SK-N-SH (cell line): ENCODE measurements around the gene RAB19. TPM values are rescaled to one million over a fixed set of nuclear protein-coding genes. Genes with fewer than 3 reads are reported as not detected.

Experiments used
- CTCF ChIA-PET: fragments of 300-600, 350-600 bp; formaldehyde crosslinking; extraction: SDS; loops from one replicate; lab custom pipeline; 2021; lab: Yijun Ruan, JAX
- POLR2A ChIA-PET: fragments of 350-600 bp; sonication (Branson Sonifier 250); formaldehyde crosslinking; extraction: SDS; loops from one replicate; lab custom pipeline; 2020; ENCODE audit warnings: antibody characterized with exemption, inconsistent platforms; lab: Yijun Ruan, JAX
- DNase-seq: peaks from one replicate; pipeline ENCODE4 v3.0.0; 2012
- H2AFZ ChIP-seq: fragments of 200-600 bp; sonication (generic); 2 replicates; pipeline ENCODE4 v1.8.1; 2016; ENCODE audit warnings: antibody characterized with exemption, mild to moderate bottlenecking, low read depth
- H3F3A ChIP-seq: fragments of 200-600 bp; sonication (generic); replicated peaks from 2 replicates; pipeline ENCODE3; 2016; ENCODE audit warnings: antibody characterized with exemption, mild to moderate bottlenecking; ENCODE audit not compliant: insufficient read depth
- H3K27ac ChIP-seq, 2 experiments: fragments of 200-500 bp in 1 of 2; fragments of 200-600 bp in 1 of 2; sonication (Bioruptor generic) in 1 of 2; sonication (generic), shearing (Covaris generic) in 1 of 2; 2 replicates each; pipeline versions ENCODE4 v1.5.1 to v1.6.1; 2014 to 2016; ENCODE audit warnings: low read depth in 2 of 2, inconsistent platforms in 1 of 2, low read length in 1 of 2, mild to moderate bottlenecking in 1 of 2, mixed read lengths in 1 of 2
- H3K27me3 ChIP-seq: fragments of 200-600 bp; sonication (generic), shearing (Covaris generic); 2 replicates; pipeline ENCODE4 v1.6.1; 2016; ENCODE audit warnings: mixed run types; ENCODE audit not compliant: insufficient read depth
- H3K36me3 ChIP-seq, 2 experiments: fragments of 200-500 bp in 1 of 2; fragments of 200-600 bp in 1 of 2; sonication (Bioruptor generic) in 1 of 2; sonication (generic) in 1 of 2; replicated peaks in 1 of 2; 2 replicates each; pipeline versions ENCODE3 to v1.5.1; 2014 to 2016; ENCODE audit warnings: low read length in 1 of 2, mild to moderate bottlenecking in 1 of 2; ENCODE audit not compliant: insufficient read depth in 2 of 2, control insufficient read depth in 1 of 2
- H3K4me1 ChIP-seq, 2 experiments: fragments of 200-500 bp in 1 of 2; fragments of 200-600 bp in 1 of 2; sonication (Bioruptor generic) in 1 of 2; sonication (generic), shearing (Covaris generic) in 1 of 2; 2 replicates each; pipeline versions ENCODE4 v1.5.1 to v1.6.1; 2014 to 2016; ENCODE audit warnings: low read depth in 1 of 2, low read length in 1 of 2, mixed run types in 1 of 2; ENCODE audit not compliant: insufficient read depth in 2 of 2, control insufficient read depth in 1 of 2
- H3K4me2 ChIP-seq: fragments of 200-600 bp; sonication (generic), shearing (Covaris generic); 2 replicates; pipeline ENCODE4 v1.6.1; 2017; ENCODE audit warnings: mixed run types
- H3K4me3 ChIP-seq, 2 experiments: fragments of 200-500 bp in 1 of 2; fragments of 200-600 bp in 1 of 2; sonication (Bioruptor generic) in 1 of 2; sonication (generic), shearing (Covaris generic) in 1 of 2; 2 replicates each; pipeline versions ENCODE4 v1.5.1 to v1.8.1; 2014 to 2016; ENCODE audit warnings: low read depth in 2 of 2, inconsistent platforms in 1 of 2, low read length in 1 of 2, mild to moderate bottlenecking in 1 of 2, mixed read lengths in 1 of 2, moderate library complexity in 1 of 2
- H3K79me2 ChIP-seq: fragments of 200-600 bp; sonication (generic); 2 replicates; pipeline ENCODE4 v1.8.1; 2017; ENCODE audit warnings: mild to moderate bottlenecking; ENCODE audit not compliant: insufficient read depth
- H3K9ac ChIP-seq: fragments of 200-600 bp; sonication (generic); 2 replicates; pipeline ENCODE4 v1.6.1; 2017; ENCODE audit warnings: mixed run types
- H3K9me2 ChIP-seq: fragments of 200-600 bp; sonication (generic); 2 replicates; pipeline ENCODE4 v1.6.1; 2017; ENCODE audit warnings: mixed run types
- H3K9me3 ChIP-seq: fragments of 200-600 bp; sonication (generic); 2 replicates; pipeline ENCODE4 v1.6.1; 2017; ENCODE audit warnings: mixed run types, mild to moderate bottlenecking, moderate library complexity
- H4K20me1 ChIP-seq: fragments of 200-600 bp; sonication (generic); 2 replicates; pipeline ENCODE4 v1.6.1; 2017; ENCODE audit warnings: mild to moderate bottlenecking, mixed run types; ENCODE audit not compliant: insufficient read depth
- CHD2 ChIP-seq: fragments of 150-350 bp; IDR thresholded peaks from 2 replicates; pipeline ENCODE4 v1.6.1; 2018; ENCODE audit warnings: low read length; ENCODE audit not compliant: partially characterized antibody
- CTCF ChIP-seq: fragments of 200-600 bp; sonication (generic); IDR thresholded peaks from 2 replicates; pipeline ENCODE4 v1.6.1; 2017; ENCODE audit warnings: antibody characterized with exemption, mild to moderate bottlenecking, moderate library complexity
- GABPA ChIP-seq: IDR thresholded peaks from 2 replicates; pipeline ENCODE4 v1.4.0; 2012; ENCODE audit warnings: low read depth, mild to moderate bottlenecking
- GATA2 ChIP-seq: sonication (generic); formaldehyde crosslinking; IDR thresholded peaks from 2 replicates; pipeline ENCODE4 v1.5.0; 2020; ENCODE audit warnings: mild to moderate bottlenecking, missing genetic modification reagents
- JUND ChIP-seq: IDR thresholded peaks from 2 replicates; pipeline ENCODE4 v1.4.0; 2012
- MEF2A ChIP-seq: IDR thresholded peaks from 2 replicates; pipeline ENCODE4 v1.4.0; 2012; ENCODE audit warnings: low read depth, borderline replicate concordance
- MXI1 ChIP-seq: IDR thresholded peaks from 2 replicates; pipeline ENCODE4 v1.6.1; 2012; ENCODE audit warnings: mild to moderate bottlenecking, low read depth, low read length, improper control_type of control experiment
- NFIC ChIP-seq: IDR thresholded peaks from 2 replicates; pipeline ENCODE4 v1.4.0; 2012; ENCODE audit warnings: borderline replicate concordance
- NRF1 ChIP-seq: IDR thresholded peaks from 2 replicates; pipeline ENCODE4 v1.6.1; 2012; ENCODE audit warnings: low read depth, mild to moderate bottlenecking, low read length
- POLR2AphosphoS5 ChIP-seq: IDR thresholded peaks from 2 replicates; pipeline ENCODE4 v1.6.1; 2012; ENCODE audit warnings: low read depth, low read length
- REST ChIP-seq: IDR thresholded peaks from 2 replicates; pipeline ENCODE4 v1.6.1; 2012; ENCODE audit warnings: mild to moderate bottlenecking, low read depth, low read length, moderate library complexity
- RXRA ChIP-seq: IDR thresholded peaks from 2 replicates; pipeline ENCODE4 v1.4.0; 2012; ENCODE audit warnings: low read depth, mild to moderate bottlenecking, borderline replicate concordance
- TAF1 ChIP-seq: IDR thresholded peaks from 2 replicates; pipeline ENCODE4 v1.6.1; 2012; ENCODE audit warnings: low read depth, mild to moderate bottlenecking, low read length, moderate library complexity, borderline replicate concordance
- TCF12 ChIP-seq: IDR thresholded peaks from 2 replicates; pipeline ENCODE4 v1.4.0; 2012
- TEAD4 ChIP-seq: IDR thresholded peaks from 2 replicates; pipeline ENCODE4 v1.4.0; 2012; ENCODE audit warnings: mild to moderate bottlenecking, borderline replicate concordance; ENCODE audit not compliant: insufficient read depth
- YY1 ChIP-seq: IDR thresholded peaks from 2 replicates; pipeline ENCODE4 v1.4.0; 2012; ENCODE audit warnings: low read depth, mild to moderate bottlenecking
- ZBTB33 ChIP-seq: IDR thresholded peaks from 2 replicates; pipeline ENCODE4 v1.4.0; 2012; ENCODE audit warnings: low read depth, borderline replicate concordance
- WGBS: methylation state at CpG from one replicate; pipeline ENCODE4 v1.1.6; 2017; ENCODE audit warnings: low lambda C conversion rate; 5-methylcytosine and 5-hydroxymethylcytosine counted together
- polyA plus RNA-seq, 3 experiments: library from polyadenylated mRNA; depleted of rRNA; stranded (reverse); fragments of >200 nt; gene quantifications; 2 replicates each; pipeline ENCODE4 v1.2.3, GENCODE V29; 2012
- TF ChIP-seq, protein P1 (sequence below): IDR thresholded peaks from 2 replicates; pipeline ENCODE4; 2012
- TF ChIP-seq, protein P2 (sequence below): IDR thresholded peaks from 2 replicates; pipeline ENCODE4 v1.4.0; 2012; ENCODE audit warnings: low read depth

RAB19 gene
- polyA plus RNA-seq, 1 of the 3 experiments (the other 2 are of a cell fraction): not detected

- Histone ChIP-seq H3K4me1 (no peaks in the 10 kb centered on the region), H3K27me3 (peaks cover 18% of the 10 kb centered on the region; the same call in 1 of the 2 replicates), H3K4me3 (no peak overlapping the region), H3F3A (no peaks in the 10 kb centered on the region), H3K79me2 (no peaks in the 10 kb centered on the region), H3K27ac (no peak overlapping the region), H3K9ac (no peak overlapping the region), H4K20me1 (no peaks in the 10 kb centered on the region), H2AFZ (no peak overlapping the region), H3K9me2 (no peaks in the 10 kb centered on the region), H3K9me3 (no peaks in the 10 kb centered on the region), H3K4me2 (no peak overlapping the region), H3K36me3 (no peaks in the 10 kb centered on the region)
- CTCF ChIA-PET: interaction anchor here (1.4 to 2.5 kb wide), 2 partner anchors 13 to 228 kb away, joined by 4 to 7 read pairs; no protein-coding TSS in a partner anchor
- DNase-seq: no peak
- WGBS: 71% methylated on average over 12 of the region's 12 CpGs
- POLR2A ChIA-PET: no interaction called here
- TF ChIP-seq, protein P1, sequence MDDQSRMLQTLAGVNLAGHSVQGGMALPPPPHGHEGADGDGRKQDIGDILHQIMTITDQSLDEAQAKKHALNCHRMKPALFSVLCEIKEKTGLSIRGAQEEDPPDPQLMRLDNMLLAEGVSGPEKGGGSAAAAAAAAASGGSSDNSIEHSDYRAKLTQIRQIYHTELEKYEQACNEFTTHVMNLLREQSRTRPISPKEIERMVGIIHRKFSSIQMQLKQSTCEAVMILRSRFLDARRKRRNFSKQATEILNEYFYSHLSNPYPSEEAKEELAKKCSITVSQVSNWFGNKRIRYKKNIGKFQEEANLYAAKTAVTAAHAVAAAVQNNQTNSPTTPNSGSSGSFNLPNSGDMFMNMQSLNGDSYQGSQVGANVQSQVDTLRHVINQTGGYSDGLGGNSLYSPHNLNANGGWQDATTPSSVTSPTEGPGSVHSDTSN: no peak
- TF ChIP-seq ZBTB33: no peak
- TF ChIP-seq TAF1: no peak
- TF ChIP-seq, protein P2, sequence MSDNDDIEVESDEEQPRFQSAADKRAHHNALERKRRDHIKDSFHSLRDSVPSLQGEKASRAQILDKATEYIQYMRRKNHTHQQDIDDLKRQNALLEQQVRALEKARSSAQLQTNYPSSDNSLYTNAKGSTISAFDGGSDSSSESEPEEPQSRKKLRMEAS: no peak
- no peak for TF ChIP-seq REST
- TF ChIP-seq MXI1: no peak
- no peak for TF ChIP-seq MEF2A
- no peak for TF ChIP-seq GABPA
- TF ChIP-seq RXRA: no peak
- no peak for TF ChIP-seq CTCF
- no peak for TF ChIP-seq CHD2
- TF ChIP-seq NRF1: no peak
- no peak for TF ChIP-seq POLR2AphosphoS5
- no peak for TF ChIP-seq GATA2
- TF ChIP-seq NFIC: no peak
- TF ChIP-seq JUND: no peak
- no peak for TF ChIP-seq TEAD4
- TF ChIP-seq TCF12: no peak
- TF ChIP-seq YY1: no peak
These were observed 21.9 kb downstream of the RAB19 start for GRCh38 chr7:140425718-140426117.
